ENCODE measurements around the gene SPRR1A.

- TF ChIP-seq POLR2A (IDR thresholded peaks at IDR 0.05) (no peak), CTCF (IDR thresholded peaks at IDR 0.05) (no peak)
Observed at GRCh38 chr1:152959273-152959672, 24.6 kb upstream of the SPRR1A start.

All from esophagus squamous epithelium (tissue), 4 donors.